Endothelial cell of umbilical vein (primary cell): ENCODE results near the gene SNED1.

ENCODE experiments used
- CTCF ChIP-seq, 2 donors: IDR thresholded peaks; 1 replicate in 1 of 2; 2 replicates in 1 of 2; pipeline ENCODE4 v1.5.1; 2011; ENCODE audit warnings: low read length in 2 of 2, mild to moderate bottlenecking in 2 of 2, moderate library complexity in 2 of 2, control low read depth in 1 of 2, inconsistent platforms in 1 of 2, low read depth in 1 of 2; ENCODE audit not compliant: insufficient read depth in 1 of 2; ENCODE audit errors: extremely low read depth in 1 of 2
- EZH2 ChIP-seq: IDR thresholded peaks from 2 replicates; pipeline ENCODE4 v1.6.1; 2012; ENCODE audit warnings: borderline replicate concordance, low read depth, mild to moderate bottlenecking, moderate library complexity, low read length, inconsistent platforms; ENCODE audit not compliant: severe bottlenecking
- FOS ChIP-seq: IDR thresholded peaks from 2 replicates; pipeline ENCODE4 v1.6.1; 2011; ENCODE audit warnings: mild to moderate bottlenecking, low read length, moderate library complexity, borderline replicate concordance; ENCODE audit not compliant: insufficient read depth
- GATA2 ChIP-seq: IDR thresholded peaks from 2 replicates; pipeline ENCODE4 v1.7.0; 2011; ENCODE audit warnings: low read depth, mild to moderate bottlenecking, moderate library complexity, mixed read lengths, low read length; ENCODE audit not compliant: insufficient read length, insufficient read depth
- JUN ChIP-seq: IDR thresholded peaks from 2 replicates; pipeline ENCODE4 v1.6.1; 2011; ENCODE audit warnings: borderline replicate concordance, low read depth; ENCODE audit not compliant: insufficient read length, insufficient read depth
- MAX ChIP-seq: IDR thresholded peaks from 2 replicates; pipeline ENCODE4 v1.6.1; 2011; ENCODE audit not compliant: insufficient read depth, insufficient read length
- MYC ChIP-seq: IDR thresholded peaks from one replicate; pipeline ENCODE4 v1.6.1; 2011; ENCODE audit warnings: mild to moderate bottlenecking, low read depth, low read length
- POLR2A ChIP-seq: IDR thresholded peaks from 2 replicates; pipeline ENCODE4 v1.6.1; 2012; ENCODE audit warnings: low read depth, mild to moderate bottlenecking, control low read depth, low read length
- POLR2AphosphoS5 ChIP-seq: IDR thresholded peaks from 2 replicates; pipeline ENCODE4 v1.6.1; 2012; ENCODE audit warnings: low read depth, mild to moderate bottlenecking, control low read depth, low read length, moderate library complexity; ENCODE audit not compliant: insufficient read depth

- no peak for TF ChIP-seq MAX
- TF ChIP-seq CTCF (IDR thresholded peaks at IDR 0.05; ENCODE audit: extremely low read depth in 1 of 2, insufficient read depth in 1 of 2, low read depth in 1 of 2, low read length in 2 of 2), result no peak
- TF ChIP-seq POLR2A, result no peak
- no peak for TF ChIP-seq POLR2AphosphoS5
- no peak for TF ChIP-seq JUN
- TF ChIP-seq MYC, result no peak
- TF ChIP-seq EZH2, result no peak
- TF ChIP-seq FOS, result no peak
- TF ChIP-seq GATA2, result no peak
Measured at GRCh38 chr2:240963065-240963867, 35.2 kb upstream of the SNED1 start.
